MCF 10A (cell line): ENCODE data around the gene ARHGEF17. TPM values are rescaled to one million over a fixed set of nuclear protein-coding genes. Genes with fewer than 3 reads are reported as not detected.

ENCODE experiments used
- BruUV-seq: library from RNA; stranded (reverse); fragments of 400-500 nt; replicated peaks from 2 replicates; lab custom pipeline; 2021; lab: Mats Ljungman, UMichigan
- CTCF ChIA-PET: fragments of 300-600 bp; sonication (Branson Sonifier 250); formaldehyde crosslinking; extraction: SDS; loops from one replicate; lab custom pipeline; 2021; ENCODE audit warnings: antibody characterized with exemption, inconsistent platforms; lab: Yijun Ruan, JAX
- POLR2A ChIA-PET: fragments of 300-600, 350-650 bp; sonication (Branson Sonifier 250); formaldehyde crosslinking; extraction: SDS; loops from one replicate; lab custom pipeline; 2020; ENCODE audit warnings: antibody characterized with exemption, inconsistent platforms; lab: Yijun Ruan, JAX
- DNase-seq: peaks from one replicate; pipeline ENCODE4 v3.0.0-alpha.2; 2018; ENCODE audit not compliant: unreplicated experiment
- H3K27ac Mint-ChIP-seq: one replicate; pipeline ENCODE4 v1.8.0; 2022; ENCODE audit warnings: mild to moderate bottlenecking, low read depth, mixed read lengths; ENCODE audit not compliant: unreplicated experiment
- H3K27me3 Mint-ChIP-seq: one replicate; pipeline ENCODE4 v1.8.0; 2022; ENCODE audit warnings: mixed read lengths; ENCODE audit not compliant: insufficient read depth, unreplicated experiment
- H3K36me3 Mint-ChIP-seq: one replicate; pipeline ENCODE4 v1.8.0; 2022; ENCODE audit warnings: mild to moderate bottlenecking, moderate library complexity, mixed read lengths; ENCODE audit not compliant: insufficient read depth, unreplicated experiment
- H3K4me1 Mint-ChIP-seq: one replicate; pipeline ENCODE4 v1.8.0; 2022; ENCODE audit warnings: mixed read lengths; ENCODE audit not compliant: insufficient read depth, unreplicated experiment
- H3K4me3 Mint-ChIP-seq: one replicate; pipeline ENCODE4 v1.8.0; 2022; ENCODE audit warnings: mild to moderate bottlenecking, moderate library complexity, mixed read lengths; ENCODE audit not compliant: unreplicated experiment
- H3K9me3 Mint-ChIP-seq: one replicate; pipeline ENCODE4 v1.8.0; 2022; ENCODE audit warnings: mixed read lengths; ENCODE audit not compliant: unreplicated experiment
- CTCF ChIP-seq: fragments of 200-600 bp; IDR thresholded peaks from one replicate; pipeline ENCODE4 v1.8.0; 2022; ENCODE audit warnings: antibody characterized with exemption, mild to moderate bottlenecking; ENCODE audit not compliant: unreplicated experiment
- intact Hi-C: fragments of 100-400 bp; cut with micrococcal nuclease; formaldehyde crosslinking; loops from 2 replicates; pipeline ENCODE4 v1.14.1; 2022
- total RNA-seq: library from RNA; stranded (reverse); gene quantifications from 2 replicates; pipeline ENCODE4 v1.2.3, GENCODE V29; 2022

The ARHGEF17 gene
- total RNA-seq, 1 experiment from 2014 or later, result 27.6 TPM

DNA sequence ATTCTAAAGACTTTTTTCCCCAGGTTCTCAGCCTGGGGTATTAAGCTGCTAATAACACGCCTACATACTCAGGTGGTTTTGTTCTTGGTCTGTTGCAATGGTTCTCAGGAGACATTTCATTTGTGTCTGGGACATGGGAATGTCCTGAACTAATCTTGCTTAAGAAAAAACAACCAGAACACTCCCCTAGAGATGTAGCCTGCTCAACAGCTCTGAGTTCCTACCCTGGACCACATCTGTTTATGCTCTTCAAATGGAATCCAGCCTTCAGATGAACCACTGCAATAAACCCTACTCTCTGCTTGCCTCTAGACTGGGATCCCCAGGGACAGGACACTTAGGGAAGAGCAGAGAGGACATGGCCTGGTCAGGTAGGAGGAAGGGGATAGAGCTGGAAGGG, 98.1 kb downstream of the ARHGEF17 start:
- TF ChIP-seq CTCF, result no peak
- H3K27ac Mint-ChIP-seq, result no peak overlapping the region
- POLR2A ChIA-PET, result no interaction called here

DNA sequence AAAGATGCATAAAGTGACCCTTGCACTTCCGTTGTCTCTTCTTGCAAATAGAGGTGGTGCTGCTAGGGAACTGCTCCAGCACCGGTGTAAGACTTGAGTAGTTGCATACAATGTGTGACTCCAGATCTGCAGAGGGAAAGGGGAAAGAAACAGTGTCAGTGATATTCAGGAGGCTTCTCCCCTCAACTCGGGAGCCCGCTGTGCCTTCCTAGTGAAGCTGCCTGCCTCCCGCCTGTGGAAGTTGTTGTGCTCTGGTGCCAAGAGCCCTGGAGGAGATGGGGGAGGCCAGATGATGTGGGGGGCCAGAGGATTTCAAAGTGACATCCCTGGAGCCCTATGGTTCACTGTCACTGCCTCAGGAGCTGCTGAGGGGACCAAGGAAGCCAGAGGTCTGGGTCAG, 98.5 kb downstream of the ARHGEF17 start:
- POLR2A ChIA-PET, result no interaction called here
- no peak overlapping the region for H3K27ac Mint-ChIP-seq
- no TSS peak for BruUV-seq
- no peaks in the 10 kb centered on the region for H3K27me3 Mint-ChIP-seq
- H3K4me3 Mint-ChIP-seq, result no peak overlapping the region
- intact Hi-C loops, result no loop called here
- TF ChIP-seq CTCF, result no peak
- H3K4me1 Mint-ChIP-seq, result peaks cover under 1% of the 10 kb centered on the region
- no peaks in the 10 kb centered on the region for H3K9me3 Mint-ChIP-seq
- no peaks in the 10 kb centered on the region for H3K36me3 Mint-ChIP-seq
- CTCF ChIA-PET, result interaction anchor here (1.2 to 1.7 kb wide), 4 partner anchors 13 to 255 kb away, joined by 4 to 7 read pairs (median 6); no protein-coding TSS in a partner anchor
- no peak for DNase-seq

More for the DNA sequence above, 98.1 kb downstream of the ARHGEF17 start:
- no peak for DNase-seq
- Mint-ChIP-seq H3K4me3 (no peak overlapping the region), H3K36me3 (no peaks in the 10 kb centered on the region), H3K4me1 (no peaks in the 10 kb centered on the region), H3K9me3 (no peaks in the 10 kb centered on the region), H3K27me3 (no peaks in the 10 kb centered on the region)
- no TSS peak for BruUV-seq
- intact Hi-C loops, result no loop called here
- CTCF ChIA-PET, result interaction anchor here (1.3 kb wide), 1 partner anchor 13 kb away, joined by 4 read pairs; no protein-coding TSS in a partner anchor

- DNase-seq, result no peak
- no peak for TF ChIP-seq CTCF
- BruUV-seq, result no TSS peak
- Mint-ChIP-seq H3K36me3 (no peaks in the 10 kb centered on the region), H3K9me3 (no peaks in the 10 kb centered on the region), H3K27me3 (no peaks in the 10 kb centered on the region), H3K4me1 (peaks cover 6% of the 10 kb centered on the region), H3K4me3 (no peak overlapping the region), H3K27ac (no peak overlapping the region)
- CTCF ChIA-PET, result interaction anchor here (0.6 to 1.8 kb wide), 2 partner anchors 14 to 251 kb away, joined by 3 to 5 read pairs; no protein-coding TSS in a partner anchor
- POLR2A ChIA-PET, result interaction anchor here (0.9 kb wide), 1 partner anchor 19 kb away, joined by 4 read pairs; no protein-coding TSS in a partner anchor
- intact Hi-C loops, result no loop called here
Measured at GRCh38 chr11:73409431-73409830, 101.4 kb downstream of the ARHGEF17 start.

GRCh38 chr11:73410627-73411026, 102.6 kb downstream of the ARHGEF17 start:
- Mint-ChIP-seq H3K4me3 (no peak overlapping the region), H3K27ac (no peak overlapping the region), H3K36me3 (no peaks in the 10 kb centered on the region), H3K9me3 (no peaks in the 10 kb centered on the region), H3K27me3 (no peaks in the 10 kb centered on the region), H3K4me1 (peaks cover 6% of the 10 kb centered on the region)
- ChIA-PET CTCF (no interaction called here), POLR2A (no interaction called here)
- DNase-seq, result no peak
- no TSS peak for BruUV-seq
- no peak for TF ChIP-seq CTCF
- intact Hi-C loops, result no loop called here
